Vagina (tissue), 2 donors: ENCODE results near the gene CD96.

Experiments used
- POLR2A ChIP-seq, 2 donors: fragments of 450-650 bp; IDR thresholded peaks; one replicate each; pipeline ENCODE4 v1.6.1; 2017; ENCODE audit warnings: antibody characterized with exemption in 2 of 2, mild to moderate bottlenecking in 2 of 2, moderate library complexity in 2 of 2
- TF ChIP-seq, protein P1 (sequence below), 3 experiments: fragments of 450-650 bp in 2 of 3; fragments of 200-600 bp in 1 of 3; sonication (generic) in 1 of 3; IDR thresholded peaks; one replicate each; pipeline ENCODE4 v1.5.1; 2017 to 2019; ENCODE audit warnings: antibody characterized with exemption in 3 of 3, mild to moderate bottlenecking in 2 of 3, moderate library complexity in 2 of 3

DNA sequence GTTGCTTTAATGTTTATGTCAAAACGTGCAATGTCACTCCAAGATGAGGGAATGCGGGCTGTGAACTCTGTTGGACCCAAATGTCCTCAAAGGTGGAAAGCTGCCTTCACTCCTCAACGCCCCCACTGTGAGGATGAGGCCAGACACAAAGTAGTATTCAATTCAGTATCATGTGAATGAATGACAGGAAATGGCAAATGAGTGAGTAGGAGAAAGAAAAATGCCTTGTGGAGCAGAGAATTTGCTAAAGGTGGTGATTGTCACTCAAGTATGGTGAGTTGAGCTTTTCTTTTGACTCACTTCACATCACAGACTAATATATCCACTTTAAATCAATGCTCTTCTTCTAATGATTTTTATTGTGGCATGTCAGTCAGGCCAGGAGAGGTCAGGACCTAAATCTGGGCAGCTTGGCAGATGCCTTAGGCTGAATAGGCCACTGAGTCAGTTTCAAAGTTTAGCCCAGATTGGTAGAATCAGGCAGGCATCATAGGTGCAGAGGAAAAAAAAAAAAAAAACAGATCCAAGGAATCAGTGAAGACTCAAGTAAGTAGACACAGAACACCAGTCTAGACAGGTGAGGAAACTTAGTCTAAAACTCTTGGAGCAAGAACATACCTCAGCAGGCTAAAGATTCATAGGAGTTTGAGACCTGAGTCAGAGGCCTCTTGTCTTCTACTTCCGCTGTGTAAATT lies 124.2 kb downstream of the CD96 start:
- TF ChIP-seq, protein P1, sequence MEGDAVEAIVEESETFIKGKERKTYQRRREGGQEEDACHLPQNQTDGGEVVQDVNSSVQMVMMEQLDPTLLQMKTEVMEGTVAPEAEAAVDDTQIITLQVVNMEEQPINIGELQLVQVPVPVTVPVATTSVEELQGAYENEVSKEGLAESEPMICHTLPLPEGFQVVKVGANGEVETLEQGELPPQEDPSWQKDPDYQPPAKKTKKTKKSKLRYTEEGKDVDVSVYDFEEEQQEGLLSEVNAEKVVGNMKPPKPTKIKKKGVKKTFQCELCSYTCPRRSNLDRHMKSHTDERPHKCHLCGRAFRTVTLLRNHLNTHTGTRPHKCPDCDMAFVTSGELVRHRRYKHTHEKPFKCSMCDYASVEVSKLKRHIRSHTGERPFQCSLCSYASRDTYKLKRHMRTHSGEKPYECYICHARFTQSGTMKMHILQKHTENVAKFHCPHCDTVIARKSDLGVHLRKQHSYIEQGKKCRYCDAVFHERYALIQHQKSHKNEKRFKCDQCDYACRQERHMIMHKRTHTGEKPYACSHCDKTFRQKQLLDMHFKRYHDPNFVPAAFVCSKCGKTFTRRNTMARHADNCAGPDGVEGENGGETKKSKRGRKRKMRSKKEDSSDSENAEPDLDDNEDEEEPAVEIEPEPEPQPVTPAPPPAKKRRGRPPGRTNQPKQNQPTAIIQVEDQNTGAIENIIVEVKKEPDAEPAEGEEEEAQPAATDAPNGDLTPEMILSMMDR (IDR thresholded peaks at IDR 0.05), result no peak
- no peak for TF ChIP-seq POLR2A (IDR thresholded peaks at IDR 0.05)
